GM13976 (cell line): ENCODE results near the gene SUSD6.

ENCODE experiments used
- DNase-seq: peaks from one replicate; pipeline ENCODE4 v3.0.0; 2012; ENCODE audit warnings: low spot score
- CTCF ChIP-seq: IDR thresholded peaks from 2 replicates; pipeline ENCODE4 v1.5.1; 2012; ENCODE audit warnings: borderline replicate concordance, mild to moderate bottlenecking; ENCODE audit not compliant: insufficient read depth; ENCODE audit errors: extremely low read depth, missing control alignments, control extremely low read depth
- in situ Hi-C: fragments of 300-500 bp; cut with MboI; formaldehyde crosslinking; loops from one replicate; pipeline ENCODE4 v1.12.0; 2022; ENCODE audit warnings: low sequenced_read_pairs, mixed read lengths, inconsistent platforms; ENCODE audit not compliant: unreplicated experiment

The SUSD6 gene

GRCh38 chr14:69617796-69618195, 6.4 kb downstream of the SUSD6 start:
- in situ Hi-C loops = no loop called here
- DNase-seq = no peak
- no peak for TF ChIP-seq CTCF

- TF ChIP-seq CTCF = no peak
- in situ Hi-C loops = no loop called here
- no peak for DNase-seq
These were observed 7.6 kb downstream of the SUSD6 start for GRCh38 chr14:69619012-69619411.

GRCh38 chr14:69620211-69620611, 8.8 kb downstream of the SUSD6 start:
- in situ Hi-C loops = no loop called here
- TF ChIP-seq CTCF = no peak
- no peak for DNase-seq

- in situ Hi-C loops = no loop called here
- TF ChIP-seq CTCF = no peak
- DNase-seq = no peak
These were observed 9.6 kb downstream of the SUSD6 start for GRCh38 chr14:69620981-69621380.

GRCh38 chr14:69624136-69624535, 12.7 kb downstream of the SUSD6 start:
- in situ Hi-C loops = no loop called here
- DNase-seq = no peak
- no peak for TF ChIP-seq CTCF

GRCh38 chr14:69625299-69626131, 14.1 kb downstream of the SUSD6 start:
- DNase-seq = peak; percentile 63
- in situ Hi-C loops = no loop called here
- TF ChIP-seq CTCF = no peak
